Measurements from ENCODE around the gene CFAP74.

CFAP74 gene

DNA sequence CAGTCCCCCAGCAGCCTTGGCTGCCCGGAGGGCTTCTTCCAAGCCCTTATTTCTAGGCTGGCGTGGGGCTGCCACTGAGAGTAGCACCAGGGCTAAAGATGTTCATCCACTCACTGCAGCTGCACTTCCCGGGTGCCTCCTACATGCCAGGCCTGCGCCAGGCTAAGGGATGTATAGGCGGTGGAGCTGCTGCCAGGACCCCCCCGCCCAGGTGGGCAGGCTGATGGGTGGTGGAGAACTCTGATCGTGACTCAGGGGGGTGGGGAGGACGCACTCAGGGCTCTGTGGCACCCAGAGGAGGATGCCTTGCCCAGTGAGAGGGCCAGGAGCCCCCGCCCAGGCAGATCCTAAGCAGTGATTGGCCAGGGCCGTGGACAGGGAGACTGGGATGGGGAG is 34.1 kb downstream of the CFAP74 start:
- DNase-seq = no peak

- no peak for DNase-seq
Measured at GRCh38 chr1:1968767-1969504, 34.6 kb downstream of the CFAP74 start.

DNA sequence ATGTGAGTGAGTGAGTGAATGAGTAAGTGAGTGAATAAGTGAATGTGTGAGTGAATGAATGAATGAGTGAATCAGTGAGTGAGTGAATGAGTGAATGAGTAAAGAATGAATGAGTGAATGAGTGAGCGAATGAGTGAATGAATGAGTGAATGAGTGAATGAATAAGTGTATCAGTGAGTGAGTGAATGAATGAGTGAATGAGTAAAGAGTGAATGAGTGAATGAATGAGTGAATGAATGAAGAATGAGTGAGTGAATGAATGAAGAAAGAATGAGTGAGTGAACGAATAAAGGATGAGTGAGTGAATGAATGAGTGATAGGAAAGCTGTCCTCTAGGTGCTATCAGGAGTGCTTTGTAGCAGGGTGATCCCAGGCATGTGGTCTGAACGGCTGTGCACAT is 35.7 kb downstream of the CFAP74 start:
- DNase-seq = no peak

DNA sequence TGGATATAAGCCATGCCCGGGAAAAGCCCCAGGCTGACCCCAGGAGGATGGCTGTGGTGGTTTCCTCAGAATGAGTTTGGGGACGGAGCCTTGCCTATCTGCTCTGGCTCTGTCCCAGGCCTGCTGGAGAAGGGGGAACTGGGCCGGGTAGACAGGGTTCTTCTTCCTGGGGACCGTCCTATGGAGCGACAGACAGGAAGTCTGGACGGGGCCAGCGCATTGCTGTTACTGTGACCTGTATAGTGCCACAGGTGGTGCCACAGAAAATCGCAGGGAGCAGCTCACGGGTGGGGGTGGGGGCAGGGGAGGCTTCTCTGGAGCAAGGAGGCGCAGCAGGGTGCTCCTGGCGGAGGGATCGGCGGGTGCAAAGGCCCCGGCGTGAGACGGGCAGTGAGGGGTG is 36.4 kb downstream of the CFAP74 start:
- DNase-seq = no peak

DNA sequence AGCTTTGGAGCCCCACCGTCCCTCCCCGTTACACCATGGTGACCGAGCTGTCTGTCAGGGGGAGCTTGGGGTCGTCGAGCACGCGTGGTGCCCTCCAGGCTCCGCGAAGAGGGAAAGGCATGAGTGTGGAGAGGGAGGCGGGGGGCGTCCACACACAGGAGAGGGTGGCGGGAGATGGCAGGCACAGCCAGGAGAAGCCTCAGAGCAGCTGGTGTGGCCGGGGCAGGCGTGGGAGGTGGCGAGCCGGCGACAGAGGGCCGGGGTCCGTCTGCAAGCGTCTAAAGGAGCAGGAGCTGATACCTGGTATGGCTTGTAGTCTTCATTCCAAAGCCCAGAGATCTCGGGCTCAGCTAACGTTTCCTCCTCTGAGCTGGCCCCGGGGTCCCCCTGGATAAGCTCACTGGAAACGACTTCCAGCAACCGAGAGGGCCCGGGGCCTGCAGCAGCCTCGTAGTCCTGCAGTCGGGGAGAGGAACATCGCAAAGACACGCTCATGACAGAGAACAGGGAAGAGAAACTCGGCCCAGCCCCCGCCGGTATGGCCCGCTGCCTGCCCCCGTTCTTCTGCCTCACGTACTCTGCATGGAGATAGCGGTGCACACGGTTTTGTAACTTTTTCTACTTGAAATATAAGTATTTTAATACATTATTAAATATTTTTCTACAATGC is 37.4 kb downstream of the CFAP74 start:
- DNase-seq = no peak

DNA sequence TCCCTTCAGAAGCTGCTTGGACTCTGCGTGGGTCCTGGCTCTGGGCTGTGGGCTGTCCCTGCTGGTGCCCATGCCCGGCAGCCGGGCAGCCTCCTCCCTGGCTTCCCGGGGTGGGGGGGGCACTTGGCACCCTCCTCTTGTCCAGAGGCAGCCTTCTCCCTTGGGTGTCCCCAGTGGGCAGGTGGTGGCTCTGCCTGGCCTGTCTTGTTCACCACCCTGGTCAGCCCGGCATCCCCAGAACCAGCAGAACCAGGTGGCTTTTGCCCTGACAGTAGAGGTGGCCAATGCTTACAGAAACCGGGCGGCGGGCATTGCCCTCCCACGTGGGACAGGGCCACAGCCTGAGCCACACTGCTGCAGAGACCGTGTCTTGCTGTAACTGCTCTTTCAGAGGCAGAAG is 38.0 kb downstream of the CFAP74 start:
- no peak for DNase-seq

DNA sequence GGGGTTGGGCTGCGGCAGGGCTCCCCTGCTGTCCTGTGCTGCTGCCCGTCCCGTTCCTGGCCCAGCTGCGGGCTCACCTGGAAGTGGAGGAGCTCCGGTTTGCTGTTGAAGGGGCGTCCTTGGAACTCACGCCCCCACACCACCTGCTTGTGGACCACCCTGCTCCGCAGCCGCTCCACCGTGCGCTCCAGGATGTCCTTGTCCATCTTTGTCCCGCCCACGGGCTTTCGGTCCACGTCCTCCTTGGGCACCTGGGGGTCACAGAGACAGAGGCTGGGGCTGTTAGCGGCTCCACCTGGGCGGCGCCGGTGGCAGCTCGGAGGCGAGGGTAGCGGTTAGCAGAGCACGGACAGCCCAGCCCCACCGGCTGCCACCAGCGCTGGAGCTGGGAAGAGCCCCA is 38.8 kb downstream of the CFAP74 start:
- no peak for DNase-seq

- no peak for DNase-seq
Measured at GRCh38 chr1:1963570-1963969, 40.0 kb downstream of the CFAP74 start.

GRCh38 chr1:1962752-1963151 is 40.8 kb downstream of the CFAP74 start:
- DNase-seq = no peak

DNA sequence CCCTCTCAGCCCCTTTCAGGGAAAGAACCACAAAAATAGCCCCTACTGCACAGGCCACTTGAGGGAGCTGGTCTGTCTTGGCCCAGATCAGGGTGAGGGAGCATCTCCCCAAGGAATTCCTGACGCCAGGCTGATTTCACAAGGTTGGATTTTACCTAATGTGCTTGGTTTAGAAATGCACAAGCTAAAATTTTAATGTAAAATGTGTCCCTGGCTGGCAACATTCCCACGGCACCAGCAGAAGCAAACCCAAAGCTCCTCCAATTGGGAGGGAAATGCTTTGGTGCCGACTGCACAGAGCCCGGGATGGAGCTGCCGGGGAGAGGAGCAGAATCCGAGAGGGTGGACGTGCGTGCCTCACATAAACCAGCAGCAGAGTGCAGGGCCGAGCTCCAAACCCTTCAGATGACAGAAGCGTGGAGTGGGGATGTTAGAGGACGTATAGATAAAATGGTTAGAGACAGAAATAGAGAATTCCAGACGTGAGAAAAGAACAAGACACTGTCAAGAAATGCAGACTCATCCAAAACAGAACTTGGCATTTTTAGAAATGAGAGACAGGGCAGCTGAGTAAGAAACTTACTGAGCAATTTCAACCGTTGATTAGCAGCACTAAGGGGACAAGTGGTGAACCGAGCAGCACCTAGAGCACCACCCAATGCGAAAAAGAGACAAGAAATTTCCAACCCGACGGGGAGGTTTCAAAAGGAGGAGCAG is 42.9 kb downstream of the CFAP74 start:
- DNase-seq = no peak

GRCh38 chr1:1959840-1960479 is 43.6 kb downstream of the CFAP74 start:
- peak; percentile 90 to 91 for DNase-seq

DNA sequence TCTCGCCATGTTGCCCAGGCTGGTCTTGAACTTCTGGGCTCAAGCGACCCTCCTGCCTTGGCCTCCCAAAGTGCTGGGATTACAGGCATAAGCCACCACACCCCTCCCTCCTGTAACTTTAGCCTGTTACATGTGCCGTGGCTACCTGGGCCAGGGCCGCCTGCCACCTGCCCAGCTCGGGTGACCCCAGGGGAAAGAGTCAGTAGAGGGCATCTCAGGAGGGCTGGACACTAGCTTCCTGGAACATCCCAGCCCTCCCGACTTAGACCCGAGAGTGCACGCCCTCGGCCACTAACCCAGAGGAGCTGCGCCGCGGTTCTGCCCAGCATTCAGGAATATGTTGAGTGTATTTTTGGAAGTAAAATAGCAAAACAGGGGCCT is 44.1 kb downstream of the CFAP74 start:
- DNase-seq = no peak

GRCh38 chr1:1958071-1958541 is 45.5 kb downstream of the CFAP74 start:
- no peak for DNase-seq

- no peak for DNase-seq
Measured at GRCh38 chr1:1957533-1957961, 46.0 kb downstream of the CFAP74 start.

GRCh38 chr1:1956586-1957532 is 46.7 kb downstream of the CFAP74 start:
- no peak for DNase-seq

- DNase-seq = no peak
Measured at GRCh38 chr1:1956101-1956500, 47.5 kb downstream of the CFAP74 start.

- no peak for DNase-seq
Measured at GRCh38 chr1:1955621-1956094, 47.9 kb downstream of the CFAP74 start.

DNA sequence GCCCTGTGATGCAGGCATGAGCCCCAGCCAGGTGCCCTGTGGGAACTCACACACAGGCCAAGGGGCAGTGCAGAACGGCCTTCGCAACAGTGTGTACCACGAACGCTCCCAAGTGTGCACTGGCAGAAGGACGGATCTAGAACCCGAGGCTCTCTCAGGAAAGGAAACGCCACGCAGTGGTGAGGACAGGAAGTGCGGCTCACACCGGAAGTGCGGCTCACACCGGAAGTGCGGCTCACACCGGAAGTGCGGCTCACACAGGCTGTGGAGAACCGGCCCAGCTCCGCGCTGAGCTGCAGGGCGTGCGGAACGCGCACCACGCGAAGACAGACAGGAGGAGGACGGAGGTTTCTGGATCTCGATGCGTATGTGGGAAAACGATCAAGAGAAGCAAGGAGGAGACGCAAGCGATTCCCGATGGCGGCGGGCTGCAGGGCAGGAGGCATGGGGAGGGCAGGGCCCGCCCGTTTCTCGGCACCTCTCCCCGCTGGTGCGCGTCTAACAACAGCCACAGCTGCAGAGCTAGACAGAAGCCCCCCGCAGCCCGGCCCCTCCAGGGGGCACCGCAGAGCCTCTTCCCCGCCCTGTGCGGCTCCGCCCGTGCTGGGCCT is 48.6 kb downstream of the CFAP74 start:
- peak; percentile 60 to 66 for DNase-seq

- no peak for DNase-seq
Measured at GRCh38 chr1:1954015-1954414, 49.6 kb downstream of the CFAP74 start.

DNA sequence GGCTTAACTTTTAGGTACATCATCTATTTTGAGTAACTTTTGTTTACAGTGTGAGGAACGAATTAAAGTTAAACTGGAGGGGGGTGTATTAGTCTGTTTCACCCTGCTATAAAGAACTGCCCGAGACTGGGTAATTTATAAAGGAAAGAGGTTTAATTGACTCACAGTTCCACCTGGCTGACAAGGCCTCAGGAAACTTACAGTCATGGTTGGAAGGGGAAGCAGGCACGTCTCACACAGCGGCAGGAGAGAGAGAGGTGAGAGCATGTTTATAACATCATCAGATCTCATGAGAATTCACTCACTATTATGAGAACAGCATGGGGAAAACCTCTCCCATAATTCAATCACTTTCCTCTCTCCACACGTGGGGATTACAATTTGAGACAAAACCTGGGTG is 52.6 kb downstream of the CFAP74 start:
- DNase-seq = no peak

- no peak for DNase-seq
Measured at GRCh38 chr1:1948783-1949182, 54.8 kb downstream of the CFAP74 start.

- DNase-seq = no peak
Measured at GRCh38 chr1:1947493-1947892, 56.1 kb downstream of the CFAP74 start.

Data from activated T-cell treated with anti-CD3 and anti-CD28 coated beads, Interleukin-2, amount 50 U/mL, for 48 hours (primary cell).